ENCODE measurements around the gene TCF20.
A peak's percentile ranks its signal among the peaks of the same experiment; 100 is the strongest.

TCF20 gene

DNA sequence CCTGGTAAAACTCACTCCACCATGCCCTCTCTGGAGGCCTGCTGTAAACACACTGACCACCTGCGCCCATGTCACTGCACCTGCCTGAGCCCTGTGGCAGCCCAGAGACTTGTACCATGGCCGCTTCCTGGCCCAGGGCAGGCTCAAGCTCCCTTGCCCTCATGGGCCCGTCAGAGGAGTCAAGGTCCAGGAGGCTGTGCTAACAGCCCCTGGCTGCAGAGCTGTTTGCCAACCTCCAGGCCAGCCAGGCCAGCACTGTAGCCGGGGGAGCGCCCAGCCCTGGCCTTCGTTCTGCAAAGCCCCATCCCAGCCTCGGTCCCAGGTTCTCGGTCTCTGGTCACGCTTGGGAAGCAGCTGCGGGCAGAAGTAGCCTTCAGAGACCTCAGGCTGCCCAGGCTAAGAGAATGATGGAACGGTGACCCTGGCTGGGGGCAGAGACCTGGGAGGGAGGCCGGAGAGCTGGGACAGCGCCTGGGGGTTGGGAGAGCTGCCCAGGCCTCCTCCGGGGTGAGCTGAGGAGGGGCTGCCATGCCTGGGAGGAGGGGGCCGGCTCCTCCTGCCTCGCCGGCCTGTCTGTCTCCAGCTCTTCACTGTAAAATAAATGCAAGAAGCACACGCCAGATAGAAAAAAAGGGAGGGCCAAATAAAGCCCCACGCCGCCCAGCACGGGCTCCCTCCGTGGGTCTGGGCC, 11.9 kb upstream of the TCF20 start:
- no peak for DNase-seq (ENCODE audit: low spot score)

DNA sequence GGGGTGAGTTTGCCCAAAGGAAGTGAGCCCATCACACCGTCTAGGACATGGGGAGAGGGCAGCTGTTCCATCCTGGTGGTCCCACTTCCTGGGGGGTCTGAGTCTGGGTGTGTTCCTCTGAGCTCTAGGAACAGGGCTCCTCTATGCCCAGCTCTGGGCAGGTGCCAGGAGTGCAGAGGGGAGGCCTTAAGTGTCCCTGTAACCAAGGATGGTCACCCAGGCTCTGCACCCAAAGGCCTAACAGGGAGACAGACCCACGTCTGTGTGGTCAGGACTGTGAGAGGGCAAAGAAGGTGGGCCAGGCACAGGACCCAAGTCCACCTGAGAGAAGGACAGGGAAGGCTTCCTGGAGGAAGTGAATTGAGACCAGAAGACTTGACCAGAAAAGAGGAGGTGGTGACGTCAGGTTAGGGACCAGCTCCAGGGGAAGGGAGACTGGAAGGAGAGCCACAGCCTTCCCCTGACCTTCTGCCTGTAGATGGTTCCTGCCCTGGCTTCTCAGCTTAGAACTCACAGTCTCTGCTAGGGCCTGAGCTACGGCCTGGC, 11.3 kb upstream of the TCF20 start:
- no peak for DNase-seq (ENCODE audit: low spot score)

DNA sequence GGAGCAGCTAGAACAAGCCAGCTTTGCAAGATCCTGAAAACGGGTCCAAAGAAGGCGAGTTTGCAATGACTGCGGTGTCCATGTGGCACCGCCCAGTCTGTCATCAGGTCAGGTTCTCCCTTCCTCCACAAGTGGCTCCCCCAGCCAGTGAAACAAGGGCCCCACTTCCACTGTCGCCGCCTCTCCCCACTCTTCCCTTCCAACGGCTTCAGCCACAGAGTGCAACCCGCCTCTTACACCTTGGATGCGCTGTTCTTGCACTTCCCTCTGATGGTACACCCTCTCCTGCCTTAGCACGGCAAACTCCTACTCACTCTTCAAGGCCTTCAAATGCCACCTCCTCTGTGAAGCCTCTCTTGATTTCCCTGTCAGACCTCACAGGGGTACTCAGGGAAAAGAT, 10.8 kb upstream of the TCF20 start:
- DNase-seq (ENCODE audit: low spot score): no peak

DNA sequence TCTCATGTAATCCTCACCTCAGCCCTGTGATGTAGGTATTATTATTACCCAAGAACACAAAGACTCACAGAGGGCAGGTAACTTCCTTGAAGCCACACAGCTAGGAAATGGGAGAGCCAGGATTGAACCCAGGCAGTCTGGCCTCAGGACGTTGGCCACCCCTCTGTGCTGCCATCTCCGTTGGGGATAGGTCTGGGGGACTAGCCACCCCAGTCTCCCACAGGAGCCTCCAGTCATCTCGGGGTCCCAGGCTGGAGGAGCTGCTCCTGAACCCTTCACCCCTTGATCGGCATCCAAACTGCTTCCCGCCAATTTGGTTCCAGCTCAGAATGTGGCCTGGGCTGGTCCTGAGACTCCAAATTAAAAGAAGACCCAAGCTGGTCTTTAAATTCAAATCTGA, 10.4 kb upstream of the TCF20 start:
- no peak for DNase-seq (ENCODE audit: low spot score)

DNA sequence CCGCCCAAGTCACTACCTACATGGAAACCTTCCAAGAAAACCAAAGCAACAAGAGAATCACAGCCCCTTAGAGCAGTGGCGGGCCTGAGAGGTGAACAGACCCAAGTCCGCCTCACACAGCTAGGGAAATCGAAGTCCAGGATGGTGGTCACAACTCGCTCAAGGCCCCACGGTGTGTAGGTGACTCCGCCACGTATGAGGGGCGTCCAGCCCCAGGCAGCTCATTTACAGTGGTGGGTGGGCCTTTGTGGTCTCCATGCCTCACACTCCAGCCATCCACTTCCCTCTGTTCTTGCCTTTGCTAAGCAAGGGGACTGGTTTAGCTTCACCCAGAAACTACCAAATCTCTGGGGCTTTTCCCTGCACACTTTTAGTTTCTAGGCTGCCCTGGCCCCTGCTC, 9.7 kb upstream of the TCF20 start:
- DNase-seq (ENCODE audit: low spot score): no peak

DNA sequence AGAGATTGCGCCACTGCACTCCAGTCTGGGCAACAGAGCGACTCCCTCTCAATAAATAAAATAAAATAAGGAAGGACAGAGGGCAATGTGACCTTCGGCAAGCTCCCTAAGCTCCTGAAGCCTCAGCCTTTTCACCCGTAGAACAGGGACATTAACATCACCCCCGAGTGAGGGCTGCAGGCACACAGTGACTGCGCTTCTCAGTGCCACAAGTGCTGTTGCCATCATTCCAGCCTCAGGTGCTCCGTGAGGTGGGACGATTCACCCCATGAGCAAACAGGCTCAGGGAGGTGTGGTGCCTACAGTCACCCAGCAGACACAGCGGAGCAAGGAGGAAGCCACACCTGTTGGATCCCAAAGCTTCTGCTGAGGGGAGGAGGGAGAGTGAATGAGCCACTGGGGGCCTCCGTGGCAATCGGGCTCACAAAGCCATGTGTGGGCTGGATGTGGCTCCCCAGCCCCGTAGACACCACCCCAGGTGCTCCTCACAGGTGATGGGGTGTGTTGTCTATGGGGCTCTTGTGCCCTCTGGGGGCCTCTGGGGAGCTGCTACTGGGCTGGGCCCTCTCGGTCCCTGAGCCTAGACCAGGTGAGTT, 9.1 kb upstream of the TCF20 start:
- no peak for DNase-seq (ENCODE audit: low spot score)

DNA sequence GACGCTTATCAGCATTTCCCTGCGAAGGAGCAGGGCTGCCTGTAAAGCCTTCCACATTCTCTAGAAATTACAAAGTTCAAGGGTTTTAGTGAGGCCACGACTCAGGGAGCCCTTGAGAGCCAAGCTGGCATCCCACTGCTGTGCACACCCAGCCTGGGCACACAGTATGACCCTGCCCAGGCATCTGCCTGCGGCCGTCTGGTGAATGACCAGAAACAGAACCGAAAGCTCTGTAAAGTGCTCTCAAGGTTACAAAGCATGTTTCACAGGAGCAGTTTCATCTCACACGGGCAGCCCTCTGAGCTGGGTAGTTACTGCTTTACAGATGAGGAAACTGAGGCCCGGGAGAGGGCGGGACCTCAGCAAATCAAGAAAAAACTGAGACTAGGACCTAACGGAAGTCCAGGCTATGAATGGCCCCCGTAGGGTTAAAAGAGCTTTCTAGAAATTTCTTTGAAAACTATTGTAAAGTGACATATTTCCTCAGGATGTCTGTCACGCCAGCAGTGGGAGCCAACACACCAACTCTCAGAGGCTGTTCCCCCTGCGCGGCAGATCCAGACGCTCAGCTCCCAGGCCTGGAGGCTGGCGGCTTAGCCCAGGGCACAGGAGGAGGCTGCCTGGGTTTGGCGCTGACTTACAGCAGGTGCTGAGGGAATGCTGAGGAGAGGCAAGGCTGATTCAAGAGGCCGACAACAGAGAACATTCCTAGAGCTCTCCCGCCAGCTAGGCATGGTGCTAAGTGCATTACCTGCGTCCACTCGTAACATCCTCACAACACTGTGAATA, 7.7 kb upstream of the TCF20 start:
- DNase-seq (ENCODE audit: low spot score): no peak

DNA sequence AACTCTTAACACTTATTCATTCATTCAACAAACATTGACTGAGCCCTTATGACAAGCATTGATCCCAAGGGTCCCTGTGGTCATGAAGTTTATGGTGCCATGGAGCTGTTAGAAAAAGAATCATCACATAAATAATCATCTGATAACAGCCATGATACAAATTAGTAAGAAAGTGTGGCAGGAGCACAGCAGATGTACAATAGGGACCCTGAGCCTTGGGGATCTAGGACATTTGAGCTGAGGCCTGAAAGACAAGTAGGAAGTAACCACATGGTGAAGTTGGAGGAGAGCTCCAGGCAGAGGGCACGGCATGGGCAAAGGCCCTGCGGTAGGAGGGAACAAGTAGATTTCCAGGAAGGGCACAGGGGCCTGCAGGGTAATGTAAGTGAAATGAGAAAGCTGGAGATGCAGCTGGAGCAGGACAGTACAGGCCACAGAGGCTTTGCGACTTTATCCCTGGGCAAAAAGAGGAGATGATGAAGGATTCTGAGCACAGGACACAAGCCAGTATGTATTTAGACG, 6.8 kb upstream of the TCF20 start:
- no peak for DNase-seq (ENCODE audit: low spot score)

DNA sequence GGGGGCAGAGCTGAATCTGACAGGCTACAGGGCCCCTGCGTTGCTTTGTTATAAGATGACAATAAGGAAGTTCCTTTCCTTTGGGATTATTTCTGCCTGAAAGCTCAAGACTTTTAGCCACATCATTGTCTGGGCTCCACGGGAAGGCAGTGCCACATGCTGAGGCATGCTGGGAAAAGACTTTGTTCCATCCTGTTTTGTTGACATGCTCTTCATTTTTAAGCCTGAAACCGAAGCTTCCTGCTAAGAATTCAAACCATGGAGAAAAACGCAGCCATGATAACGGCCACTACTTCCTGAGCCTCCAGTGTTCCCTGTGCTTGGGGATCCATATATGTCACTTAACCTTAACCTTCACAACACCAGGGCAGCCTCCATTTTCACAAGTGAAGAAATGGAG, 5.5 kb upstream of the TCF20 start:
- DNase-seq (ENCODE audit: low spot score): no peak

DNA sequence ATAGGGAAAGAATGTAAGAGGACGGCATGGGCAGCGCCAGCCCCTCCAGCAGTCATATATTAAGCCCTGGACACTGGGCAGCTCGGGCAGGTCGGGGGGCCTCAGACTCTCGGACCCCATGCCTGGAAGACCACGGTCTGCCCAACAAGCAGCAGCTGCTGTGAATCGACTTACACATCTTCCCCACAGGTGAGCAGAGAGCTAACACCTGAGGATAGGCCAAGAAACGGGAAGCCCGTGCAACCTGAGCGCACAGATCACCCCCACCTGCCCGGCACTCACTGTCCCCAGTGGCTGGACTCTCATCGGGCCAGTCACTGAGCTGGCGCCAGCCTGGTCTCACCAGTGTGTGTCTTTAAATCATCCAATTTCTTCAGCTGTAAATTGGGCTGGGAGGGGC, 4.7 kb upstream of the TCF20 start:
- DNase-seq (ENCODE audit: low spot score): no peak

DNA sequence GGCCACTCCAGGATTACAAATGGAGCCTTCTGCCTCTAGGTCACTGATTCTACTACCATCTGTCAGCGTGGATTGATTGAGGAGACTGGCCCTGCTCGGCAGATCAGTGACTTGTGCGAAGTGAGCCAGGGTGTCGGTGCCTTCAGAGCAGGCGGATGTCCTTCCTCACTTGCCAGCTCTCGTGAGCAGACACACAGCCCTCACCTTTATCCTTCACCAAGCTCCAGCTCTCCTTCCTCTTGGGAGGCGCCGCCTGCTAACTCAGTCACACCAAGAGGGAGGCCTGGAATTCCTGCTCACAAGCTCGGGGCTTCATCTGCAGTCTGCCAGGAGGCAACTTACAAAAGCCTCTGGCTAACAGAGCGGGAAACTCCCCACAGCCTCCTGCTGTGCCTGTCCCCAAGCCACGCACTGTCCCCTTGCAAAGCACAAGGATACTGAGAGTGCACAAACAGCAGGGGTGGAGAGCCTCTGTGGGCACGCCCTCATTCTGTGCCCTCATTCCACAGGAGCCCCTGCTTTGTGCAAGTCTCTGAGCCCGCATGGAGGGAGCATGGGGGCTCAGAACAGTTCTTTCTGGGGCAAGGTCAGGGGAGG, 3.5 kb upstream of the TCF20 start:
- DNase-seq (ENCODE audit: low spot score): no peak

DNA sequence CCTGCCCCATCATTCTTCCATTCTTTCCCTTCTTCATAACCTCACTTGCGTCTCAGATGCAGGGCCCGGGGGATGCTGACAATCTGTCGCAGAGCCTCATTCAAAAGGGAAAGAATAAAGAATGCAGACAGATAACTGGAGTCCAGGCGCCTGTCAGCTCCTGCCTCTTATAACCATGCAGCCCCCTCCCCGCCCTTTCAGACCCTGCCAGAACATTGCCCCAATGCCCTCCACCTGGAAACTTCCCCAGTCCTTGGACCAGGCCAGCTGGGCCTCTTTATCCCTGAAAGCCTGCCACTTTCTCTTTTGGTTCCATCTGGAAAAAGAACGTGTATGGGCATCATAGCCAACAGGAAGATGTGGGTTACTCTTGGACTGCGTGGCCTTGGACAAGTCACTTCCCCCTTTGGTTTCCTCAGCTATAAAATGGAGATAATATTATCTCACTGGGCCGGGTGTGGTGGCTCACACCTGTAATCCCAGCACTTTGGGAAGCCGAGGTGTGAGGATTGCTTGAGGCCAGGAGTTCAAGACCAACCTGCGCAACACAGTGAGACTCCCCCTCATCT, 2.1 kb upstream of the TCF20 start:
- no peak for DNase-seq (ENCODE audit: low spot score)

DNA sequence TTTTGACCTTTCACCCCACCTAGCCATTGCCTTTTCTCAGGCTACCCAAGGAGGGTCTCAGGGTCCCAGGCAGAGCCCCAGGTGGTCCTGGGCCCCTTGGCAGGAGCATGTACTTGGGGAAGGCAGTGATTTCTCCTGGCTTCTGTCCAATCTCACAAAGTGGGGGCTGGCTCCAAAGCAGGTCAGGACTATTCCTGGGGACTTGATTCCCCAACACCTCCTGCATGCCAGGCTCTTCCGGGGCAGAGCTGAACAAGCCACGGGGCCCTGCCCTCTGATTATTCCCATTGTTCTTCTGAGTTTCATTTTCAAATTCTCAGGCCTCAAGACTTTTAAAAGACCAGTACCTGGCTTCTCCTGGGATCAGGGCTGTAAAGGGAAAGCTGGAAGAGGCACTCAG, 1.5 kb upstream of the TCF20 start:
- DNase-seq (ENCODE audit: low spot score): no peak

DNA sequence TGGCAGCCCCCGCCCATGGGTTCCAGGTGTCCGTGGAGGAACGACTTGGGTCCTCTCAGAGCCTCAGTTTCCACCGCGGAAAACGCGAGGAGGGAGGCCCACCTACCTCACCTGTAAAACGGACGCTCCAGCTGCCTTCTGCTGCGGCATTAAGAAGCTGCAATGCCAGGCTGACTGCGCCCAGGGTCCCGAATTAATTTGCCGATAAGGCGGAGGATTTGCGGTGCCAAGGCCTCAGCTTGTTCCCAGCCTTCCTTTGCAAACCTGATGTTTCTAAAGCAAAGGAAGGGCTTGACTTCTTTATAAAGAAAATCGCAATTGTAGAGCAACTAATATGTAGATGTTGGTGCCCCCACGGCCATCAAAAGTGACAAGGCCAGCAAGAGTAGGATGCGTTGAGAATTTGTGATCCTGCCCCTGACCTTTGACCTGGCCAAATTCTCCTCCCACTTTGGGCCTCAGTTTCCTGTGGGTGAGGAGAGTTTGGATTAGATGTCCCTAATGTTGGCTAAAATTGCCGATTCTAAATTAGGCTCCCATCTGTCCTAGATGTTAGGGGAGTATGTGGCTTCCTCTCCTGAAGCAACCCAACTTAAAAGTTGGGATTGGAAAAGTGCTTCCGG, 849 bp upstream of the TCF20 start:
- no peak for DNase-seq (ENCODE audit: low spot score)

DNA sequence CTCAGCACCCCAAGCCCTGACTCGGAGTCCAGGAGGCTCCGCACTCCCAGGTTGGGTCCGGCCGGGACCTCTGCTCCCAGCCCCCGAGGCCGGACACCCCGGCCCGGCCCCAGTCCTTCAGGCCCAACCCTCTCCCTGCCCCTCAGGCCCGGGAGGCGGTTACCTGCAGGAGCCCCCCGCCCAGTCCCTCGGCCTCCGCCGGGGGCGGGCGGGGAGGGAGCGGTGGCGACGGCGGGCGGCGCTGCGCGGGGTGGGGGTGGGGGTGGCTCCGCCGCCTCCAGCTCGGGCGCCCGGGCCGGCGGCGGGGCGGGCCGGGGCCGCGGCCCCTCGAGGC, 310 bp downstream of the TCF20 start:
- no peak for DNase-seq (ENCODE audit: low spot score)

DNA sequence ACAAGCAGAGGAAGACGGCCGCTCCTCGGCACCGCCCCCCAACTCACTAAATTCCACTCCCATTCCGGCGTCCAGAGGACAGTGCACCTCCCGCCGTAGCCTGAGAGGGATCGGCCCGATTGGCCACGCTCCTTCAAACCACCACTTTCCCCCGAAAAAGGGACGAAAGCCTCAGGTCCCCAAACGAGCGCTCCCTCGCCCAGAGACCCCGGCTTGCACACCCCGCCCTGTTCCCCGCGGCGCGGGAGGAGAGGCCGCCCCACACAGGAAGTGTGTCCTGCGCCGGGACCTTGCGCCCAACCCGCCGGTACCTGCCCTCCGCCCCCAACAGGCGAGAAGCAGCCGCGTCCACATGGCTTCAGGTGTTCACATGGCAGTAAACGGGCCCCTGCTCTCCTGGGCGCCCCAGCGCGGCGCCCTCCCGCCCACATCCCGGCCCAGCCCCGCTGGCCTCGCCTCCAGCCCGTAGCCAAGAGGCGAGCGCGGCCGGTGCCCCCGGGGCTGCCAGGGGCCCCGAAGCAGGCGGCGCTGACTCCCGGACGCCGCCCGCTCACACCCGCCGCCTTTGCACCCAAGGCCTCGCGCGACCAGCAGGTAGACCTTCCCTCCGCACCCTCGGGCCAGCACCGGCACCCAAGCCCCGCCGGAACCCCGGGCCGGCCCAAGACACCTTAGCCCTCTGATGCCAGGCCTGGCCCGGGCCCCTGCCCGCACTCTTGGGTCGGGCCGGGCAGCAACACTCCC, 849 bp downstream of the TCF20 start:
- DNase-seq (ENCODE audit: low spot score): peak; percentile 38

DNA sequence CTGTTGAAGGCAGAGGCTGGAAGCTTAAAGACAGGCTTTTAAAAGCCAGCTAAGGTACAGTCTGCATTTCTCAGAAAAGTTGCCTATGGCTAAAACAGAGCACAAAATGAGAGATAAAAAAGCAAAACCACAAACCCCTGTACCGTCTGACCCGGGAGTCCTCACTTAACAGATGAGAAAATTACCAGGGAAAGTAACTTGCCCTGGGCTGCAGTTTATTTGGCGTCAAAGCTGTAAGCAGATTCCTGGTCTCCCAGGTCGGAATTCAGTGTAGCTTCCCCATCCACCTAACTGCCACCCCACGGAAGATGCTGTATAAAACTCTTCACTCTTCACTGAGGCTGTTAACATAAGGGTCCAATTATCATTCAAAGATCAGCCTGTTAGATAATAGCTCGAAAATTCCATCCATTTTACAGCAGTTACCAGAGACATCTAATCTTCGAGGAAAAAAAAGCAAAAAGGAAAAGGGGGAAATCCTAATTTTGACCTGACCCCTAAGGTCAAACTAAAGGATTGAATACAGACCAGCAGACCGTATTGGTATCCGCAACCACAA, 1.5 kb downstream of the TCF20 start:
- no peak for DNase-seq (ENCODE audit: low spot score)

DNA sequence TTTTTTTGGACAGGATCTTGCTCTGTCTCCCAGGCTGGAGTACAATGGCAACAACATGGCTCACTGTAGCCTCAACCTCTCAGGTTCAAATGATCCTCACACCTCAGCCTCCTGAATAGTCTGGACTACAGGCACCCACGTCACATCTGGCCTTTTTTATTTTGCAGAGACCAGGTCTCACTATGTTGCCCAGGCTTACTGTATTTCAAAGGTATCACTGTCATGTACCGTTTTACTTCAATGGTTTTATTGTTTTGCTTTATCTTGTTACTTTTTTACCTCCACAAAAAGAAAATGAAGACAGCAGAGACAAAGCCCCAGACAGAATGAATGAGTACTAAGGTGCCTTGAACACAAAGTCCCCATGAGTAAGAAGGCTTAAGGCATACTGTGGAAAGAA, 5.1 kb downstream of the TCF20 start:
- DNase-seq (ENCODE audit: low spot score): no peak

DNA sequence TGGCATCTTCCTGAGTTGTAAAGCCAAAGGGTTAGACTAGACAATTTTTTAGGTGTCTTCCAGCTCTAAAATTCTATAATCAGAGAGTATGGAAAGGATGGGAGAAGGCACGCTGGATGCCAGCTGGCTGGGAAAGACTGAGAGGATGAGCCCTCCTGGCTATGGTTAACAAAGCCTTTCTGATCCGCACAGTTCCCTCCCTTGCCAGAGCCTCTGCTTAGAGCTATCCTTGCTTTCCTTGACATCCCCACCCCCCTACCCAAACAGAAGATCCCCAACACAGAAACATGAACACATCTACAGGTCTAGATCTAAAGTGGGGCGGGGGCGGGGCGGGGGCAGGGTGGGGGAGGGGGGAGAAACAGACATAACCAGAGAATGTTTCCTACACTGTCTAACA, 6.5 kb downstream of the TCF20 start:
- no peak for DNase-seq (ENCODE audit: low spot score)

DNA sequence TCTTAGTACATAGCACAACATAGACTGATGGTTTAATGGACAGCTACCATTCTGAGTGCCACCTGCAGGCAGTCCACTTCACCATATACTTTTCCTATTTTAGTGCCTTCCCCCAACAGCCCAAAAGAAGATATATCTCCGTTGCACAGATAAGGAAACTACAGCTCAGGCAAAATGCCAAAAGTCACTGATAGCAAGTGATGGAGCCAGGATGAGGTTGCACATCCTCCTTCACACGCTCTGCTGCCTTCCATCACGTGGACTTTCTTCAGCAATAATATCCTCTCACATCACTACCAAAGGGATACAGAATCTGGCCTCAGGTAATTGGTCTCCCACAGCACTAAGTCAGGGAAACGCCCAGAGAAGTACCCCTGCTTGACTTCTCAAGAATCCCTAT, 7.5 kb downstream of the TCF20 start:
- DNase-seq (ENCODE audit: low spot score): peak; percentile 40

DNA sequence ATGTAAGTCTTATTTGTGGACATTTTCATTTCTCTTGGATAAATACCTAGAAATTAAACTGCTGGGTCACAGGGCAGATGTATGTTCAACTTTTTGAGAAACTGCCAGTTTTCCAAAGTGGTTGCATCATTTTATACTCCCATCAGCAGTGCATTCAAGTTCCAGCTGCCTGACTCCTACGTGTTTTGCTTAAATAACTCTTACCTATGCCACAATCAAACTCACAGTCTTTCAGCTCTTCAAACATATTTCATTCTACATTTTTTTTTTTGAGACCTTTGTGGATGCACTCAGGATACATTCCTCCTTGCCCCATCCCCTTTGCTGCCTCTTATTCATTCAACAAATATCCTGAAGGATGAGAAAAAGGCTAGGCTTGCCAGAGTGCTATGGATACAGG, 9.2 kb downstream of the TCF20 start:
- no peak for DNase-seq (ENCODE audit: low spot score)
